Stimulated activated naive CD4-positive, alpha-beta T cell treated with Interleukin-2 at 50 U/mL for 16 hours (primary cell): ENCODE measurements around the gene DDRGK1.
A peak's percentile ranks its signal among the peaks of the same experiment; 100 is the strongest.
"Not testable (repeated sequence)": the region's sequence is repeated elsewhere in the genome, so short reads cannot be mapped to it uniquely, and the experiment has no call there.

Source experiments
- DNase-seq: peaks from one replicate; lab custom pipeline; 2025; lab: John Stamatoyannopoulos, UW

The DDRGK1 gene

DNA sequence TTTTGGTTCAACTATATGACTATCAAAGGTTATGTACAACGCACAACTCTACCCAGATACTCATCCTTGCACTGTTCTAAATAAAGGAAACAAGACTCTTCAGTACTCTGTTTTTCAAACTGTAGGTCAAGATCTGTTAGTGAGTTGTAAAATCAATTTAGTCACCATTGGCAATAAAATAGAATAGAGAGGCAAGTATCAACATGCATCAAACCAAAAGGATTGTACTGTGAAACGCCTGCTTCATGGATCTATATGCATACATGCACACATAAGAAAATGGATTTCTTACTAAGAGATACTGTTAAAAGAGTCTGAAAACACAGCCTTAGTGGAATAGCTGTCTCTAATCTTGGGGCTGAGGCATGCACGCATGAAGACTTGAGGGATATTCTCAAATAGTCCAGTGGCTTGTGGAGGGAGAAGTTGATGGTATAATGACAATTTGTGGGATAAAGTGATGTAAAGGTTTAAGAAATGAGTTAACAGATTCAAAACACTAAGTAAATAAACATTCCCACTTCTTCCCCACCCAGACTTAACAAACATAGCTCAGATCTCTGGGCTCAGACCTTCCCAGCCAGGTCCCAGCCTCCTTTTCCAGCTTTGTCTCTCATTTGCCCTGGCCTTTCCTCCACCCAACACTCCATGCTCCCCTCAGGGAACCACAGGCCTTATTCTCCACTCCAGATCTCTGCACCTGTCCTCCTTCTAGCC, 20.4 kb downstream of the DDRGK1 start:
- no peak for DNase-seq

GRCh38 chr20:3182429-3182828, 22.1 kb downstream of the DDRGK1 start:
- DNase-seq = not testable (repeated sequence)

DNA sequence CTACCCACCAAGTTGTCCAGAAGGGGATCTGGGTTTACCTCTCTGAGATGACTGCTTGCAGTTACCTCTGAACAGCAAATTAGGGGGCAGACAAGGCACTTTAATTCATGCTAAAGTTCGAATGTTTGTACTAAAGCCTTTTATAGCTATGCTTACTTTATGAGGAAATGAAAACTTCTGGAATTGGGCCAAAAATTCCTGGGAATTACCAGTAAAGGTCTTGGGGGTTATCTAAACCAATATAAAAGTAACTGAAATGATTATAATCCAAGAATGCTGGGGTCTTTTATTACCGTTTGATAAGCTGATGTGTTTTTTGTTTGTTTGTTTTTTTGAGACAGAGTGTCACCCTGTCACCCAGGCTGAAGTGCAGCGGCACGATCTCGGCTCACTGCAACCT, 23.2 kb downstream of the DDRGK1 start:
- no peak for DNase-seq

DNA sequence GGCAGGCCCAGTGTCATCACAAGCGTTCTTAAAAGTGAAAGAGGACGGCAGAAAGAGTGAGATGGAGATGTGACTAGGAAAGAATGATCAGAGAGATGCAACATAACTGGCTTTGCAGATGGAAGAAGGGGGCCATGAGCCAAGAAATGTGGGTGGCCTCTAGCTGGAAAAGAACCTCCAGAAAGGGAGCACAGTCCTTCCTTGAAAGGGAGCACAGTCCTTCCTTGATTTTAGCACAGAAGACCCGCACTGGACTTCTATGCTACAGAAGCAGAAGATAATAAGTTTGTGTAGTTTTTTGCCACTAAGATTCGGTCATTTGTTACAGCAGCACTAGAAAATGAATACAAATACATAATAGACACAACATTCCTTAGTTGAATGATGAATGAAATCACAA, 24.2 kb downstream of the DDRGK1 start:
- no peak for DNase-seq

DNA sequence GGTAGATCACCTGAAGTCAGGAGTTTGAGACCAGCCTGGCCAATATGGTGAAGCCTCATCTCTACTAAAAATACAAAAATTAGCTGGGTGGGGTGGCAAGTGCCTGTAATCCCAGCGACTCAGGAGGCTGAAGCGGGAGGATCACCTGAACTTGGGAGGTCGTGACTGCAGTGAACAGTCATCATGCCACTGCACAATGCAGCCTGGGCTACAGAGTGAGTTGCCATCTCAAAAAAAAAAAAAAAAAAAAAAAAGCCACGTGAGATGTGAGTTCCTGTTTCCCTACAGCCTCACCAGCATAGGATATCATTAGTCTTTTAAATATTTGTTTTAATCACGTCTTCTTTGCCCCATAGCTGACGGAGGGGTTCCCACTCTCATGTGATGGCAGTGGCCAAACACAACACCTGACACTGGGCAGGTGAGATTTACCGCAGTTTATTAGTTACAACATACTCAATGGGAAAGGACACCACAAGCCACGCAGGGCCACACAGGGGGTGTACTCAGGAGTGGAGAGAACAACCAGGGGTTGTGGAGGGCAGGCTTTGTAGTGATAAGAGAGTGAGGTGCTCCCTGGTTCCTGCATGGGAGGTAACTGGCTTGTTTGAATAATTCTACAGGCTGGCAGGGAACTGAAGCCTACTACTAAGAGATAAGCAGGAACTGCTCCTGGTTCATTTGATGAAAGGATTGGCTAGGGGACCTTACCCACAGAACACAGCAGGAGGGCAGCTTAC, 26.6 kb downstream of the DDRGK1 start:
- DNase-seq = no peak

- no peak for DNase-seq
Measured at GRCh38 chr20:3175270-3175669, 29.2 kb downstream of the DDRGK1 start.

- DNase-seq = no peak
Measured at GRCh38 chr20:3174442-3175261, 29.8 kb downstream of the DDRGK1 start.

DNA sequence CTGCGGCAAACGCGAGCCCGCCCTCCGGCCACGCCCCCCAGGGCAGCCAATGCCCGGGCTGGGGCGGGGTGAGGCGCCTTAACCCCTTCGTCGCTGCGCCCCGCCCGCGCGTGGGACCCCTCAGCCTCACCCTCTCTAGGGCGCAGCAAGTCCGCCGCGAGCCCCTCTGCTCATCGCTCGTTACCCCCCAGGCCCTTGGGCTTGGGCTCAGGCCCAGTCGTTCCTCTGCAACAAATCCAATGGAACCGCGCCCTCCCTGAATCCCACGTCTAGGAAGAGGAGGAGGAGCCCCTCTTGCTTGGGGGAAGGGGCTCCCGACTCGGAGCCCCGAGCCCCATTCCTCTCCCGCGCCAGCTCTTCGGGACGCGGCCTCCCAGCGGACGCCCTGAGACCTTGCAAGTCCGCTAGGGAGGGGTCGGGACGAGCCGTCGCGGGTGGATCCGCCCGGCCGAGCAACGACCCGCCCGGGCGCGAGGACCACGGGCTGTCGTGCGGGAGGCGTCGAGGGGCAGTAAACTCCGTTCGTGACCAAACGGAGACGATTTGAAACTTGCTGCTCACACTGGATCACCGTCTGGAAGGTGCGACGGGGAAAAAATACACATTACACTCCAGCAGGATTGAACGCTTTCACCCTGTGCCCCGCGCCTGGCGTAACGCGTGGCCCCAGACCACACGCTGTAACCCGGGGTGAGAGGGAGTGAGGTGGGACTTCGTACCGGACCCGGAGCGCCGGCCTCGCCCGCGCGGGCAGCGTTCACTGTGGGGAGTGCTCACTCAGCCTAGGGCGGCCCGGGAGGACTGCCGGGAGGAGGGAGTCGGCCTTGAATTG, 30.7 kb downstream of the DDRGK1 start:
- DNase-seq = peak; percentile 88

GRCh38 chr20:3172933-3173609, 31.4 kb downstream of the DDRGK1 start, which contains the start of gene LZTS3:
Gene LZTS3 (minus strand): TSS chr20:3173549. CDS start chr20:3167163, 6,386 bp downstream.
- DNase-seq = peak; percentile 77

DNA sequence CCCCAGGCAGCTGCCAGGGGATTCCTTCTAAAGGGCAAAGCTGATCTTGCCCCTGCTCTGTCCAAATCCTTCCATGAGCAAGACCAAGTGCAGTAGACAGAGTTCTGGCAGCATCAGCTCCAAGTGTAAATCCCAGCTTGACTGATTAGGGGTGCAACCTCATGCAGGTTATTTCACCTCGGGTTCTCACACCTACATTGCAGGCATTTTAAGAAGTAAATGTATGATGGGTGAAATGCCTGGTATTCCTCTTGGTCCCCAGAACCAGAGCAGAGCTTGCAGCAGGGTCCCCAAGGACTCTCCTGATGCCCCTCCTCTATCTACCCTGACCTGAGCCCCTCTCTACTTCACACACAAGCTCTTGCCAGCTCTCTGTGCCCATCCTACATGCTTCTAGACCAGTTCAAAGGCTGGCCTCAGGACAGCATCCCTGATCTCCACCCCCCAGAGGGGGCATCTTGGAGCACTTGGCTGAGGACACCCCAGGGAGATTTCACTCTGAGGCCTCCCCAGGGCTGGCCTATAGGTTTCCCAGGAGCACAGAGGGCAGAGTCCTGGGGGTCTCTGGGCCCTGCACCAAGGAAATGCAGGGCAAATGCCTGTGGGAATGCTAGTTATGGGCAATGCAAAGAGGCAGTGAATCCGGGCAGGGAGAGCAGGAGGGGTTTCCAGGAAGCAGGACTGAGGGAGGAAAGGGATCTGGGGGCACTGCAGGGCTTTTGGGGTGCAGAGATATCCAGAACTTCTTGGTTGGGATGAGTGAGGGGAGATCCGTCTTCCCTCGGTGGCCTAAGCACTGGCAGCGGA, 32.2 kb downstream of the DDRGK1 start:
- DNase-seq = no peak

DNA sequence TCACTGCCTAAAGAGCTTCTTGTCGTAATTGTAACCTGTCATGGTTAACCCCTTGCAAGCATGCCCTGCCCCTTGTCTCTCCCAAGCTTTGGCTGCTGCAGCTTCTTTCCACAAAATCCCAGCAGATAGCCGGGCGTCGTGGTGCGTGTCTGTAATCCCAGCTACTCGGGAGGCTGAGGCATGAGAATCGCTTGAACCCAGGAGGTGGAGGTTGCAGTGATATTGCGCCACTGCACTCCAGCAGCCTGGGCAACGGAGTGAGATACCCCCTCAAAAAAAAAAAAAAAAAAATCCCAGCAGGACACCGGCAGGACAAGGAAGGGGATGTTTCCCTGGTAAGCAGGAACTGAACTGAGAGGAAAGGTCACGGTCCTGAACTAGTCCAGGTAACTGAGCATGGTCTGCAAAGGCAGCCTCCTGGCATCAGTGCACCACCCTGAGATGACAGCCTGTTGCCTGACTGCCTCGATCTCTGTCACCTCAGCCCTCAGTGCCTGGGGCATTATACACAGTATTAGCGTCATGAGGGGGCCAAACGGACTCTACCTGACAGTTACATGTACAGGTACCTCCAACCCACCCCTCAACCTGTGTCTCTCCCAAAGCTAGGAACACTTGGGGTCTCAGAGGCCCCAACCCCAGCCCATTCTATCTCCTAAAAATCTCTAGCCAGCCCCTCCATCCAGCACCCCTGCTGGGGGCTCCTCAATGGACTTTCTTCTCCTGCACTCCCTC, 32.9 kb downstream of the DDRGK1 start:
- DNase-seq = no peak

DNA sequence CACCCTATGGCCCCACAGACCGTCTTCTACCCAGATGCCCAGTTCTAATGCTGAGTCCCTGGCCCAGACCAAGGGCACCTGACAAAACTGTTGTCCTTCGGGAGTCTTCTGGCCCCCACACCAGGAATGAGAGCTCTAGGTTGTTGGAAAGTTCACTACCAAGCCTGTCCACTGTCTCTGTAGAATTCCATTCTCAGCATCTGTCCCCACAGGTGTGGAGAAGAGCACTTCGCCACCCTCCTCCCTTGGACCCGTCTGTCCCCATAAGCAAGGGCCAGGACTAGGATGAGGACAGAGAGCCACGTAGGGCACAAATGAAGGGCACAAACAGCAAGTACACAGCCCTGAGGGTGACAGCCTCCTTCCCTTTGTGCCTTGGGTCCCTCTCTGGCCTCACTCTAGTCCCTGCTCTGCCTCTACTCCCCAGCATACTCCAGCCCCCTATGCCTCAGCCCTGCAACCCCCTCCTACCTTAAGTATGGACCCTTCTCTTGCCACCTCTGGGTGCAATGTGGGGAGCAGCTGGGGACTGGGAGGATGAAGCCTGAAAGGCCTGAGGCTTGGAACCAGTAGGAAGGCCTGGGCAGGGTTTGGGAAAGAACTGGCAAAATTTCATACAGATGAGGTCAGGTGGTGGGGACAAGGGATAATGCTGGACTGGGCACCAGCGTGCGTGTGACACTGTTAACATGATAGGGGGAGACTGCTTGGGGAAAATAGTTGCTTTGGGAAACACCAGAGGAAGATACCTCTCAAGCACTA, 35.5 kb downstream of the DDRGK1 start:
- DNase-seq = no peak

- DNase-seq = no peak
Measured at GRCh38 chr20:3168079-3168828, 36.2 kb downstream of the DDRGK1 start.

- no peak for DNase-seq
Measured at GRCh38 chr20:3167738-3168078, 36.8 kb downstream of the DDRGK1 start.

DNA sequence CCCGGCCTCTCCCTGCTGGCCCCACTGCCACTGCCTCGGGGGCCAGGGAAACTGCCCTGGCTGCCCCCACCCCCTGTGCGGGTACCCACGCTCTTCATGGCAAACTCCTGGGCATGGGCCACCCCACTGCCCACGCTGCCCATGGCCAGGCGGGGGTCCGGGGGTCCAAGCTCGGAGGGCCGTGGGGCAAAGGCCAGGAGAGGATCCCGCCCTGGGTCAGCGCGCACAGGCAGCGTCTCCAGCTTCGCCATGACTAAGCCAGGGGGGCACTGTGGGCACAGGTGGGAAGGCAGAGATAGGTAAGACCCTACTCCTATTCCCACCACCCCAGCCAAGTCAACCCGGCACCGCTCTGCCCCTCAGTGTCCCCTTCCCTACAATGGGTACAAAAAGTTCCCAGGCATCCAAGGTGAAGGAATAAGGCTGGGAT, 37.6 kb downstream of the DDRGK1 start:
- DNase-seq = no peak

- no peak for DNase-seq
Measured at GRCh38 chr20:3166338-3166912, 38.1 kb downstream of the DDRGK1 start.

DNA sequence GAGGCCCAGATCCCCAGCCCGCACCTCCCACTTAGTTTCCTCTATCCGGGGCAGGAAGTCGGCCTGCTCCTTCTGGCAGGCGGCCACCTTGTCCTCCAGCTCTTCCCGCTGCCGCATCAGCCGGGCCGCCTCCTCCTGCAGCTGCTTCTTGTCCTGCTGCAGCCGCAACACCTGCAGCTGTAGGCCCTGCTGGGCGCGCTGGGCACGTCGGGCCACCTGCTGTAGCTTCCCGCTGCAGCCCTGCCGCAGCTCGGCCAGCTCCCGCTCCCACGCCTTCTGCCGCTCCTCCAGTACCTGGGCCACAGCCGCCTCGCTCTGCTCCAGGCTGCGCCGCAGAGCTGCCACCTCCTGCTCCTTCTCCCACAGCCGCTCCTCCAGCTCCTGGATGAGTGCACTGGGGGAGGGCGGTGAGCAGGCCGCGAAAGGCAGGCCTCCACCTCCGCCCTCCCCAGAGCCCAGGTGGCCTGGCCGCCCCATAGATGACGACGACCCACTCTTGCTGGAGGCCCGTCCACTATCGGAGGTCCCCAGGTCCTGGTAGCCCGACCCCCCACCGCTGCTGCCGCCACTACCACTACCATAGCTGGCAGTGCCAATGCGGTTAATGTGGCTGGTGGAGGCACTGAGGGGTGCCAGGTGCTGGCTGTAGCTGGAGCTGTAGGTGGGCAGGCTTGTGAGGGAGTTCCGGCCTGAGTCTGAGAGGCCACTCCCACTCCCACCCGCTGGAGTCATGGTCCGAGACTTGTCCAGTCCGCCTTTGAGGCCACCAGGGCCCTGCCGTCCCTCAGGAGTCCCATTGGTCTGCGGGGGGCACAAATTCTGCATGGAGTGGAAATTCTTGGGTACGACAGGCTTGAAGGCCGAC, 38.8 kb downstream of the DDRGK1 start:
- DNase-seq = no peak
